Measurements from ENCODE around the gene ALDH1L1. TPM values are rescaled to one million over a fixed set of nuclear protein-coding genes. Genes with fewer than 3 reads are reported as not detected.

The ALDH1L1 gene
- total and polyA plus RNA-seq, 4 donors, result 0.51 to 9.0 (median 2.8) TPM

- WGBS, 2 donors, result 58 to 84% methylated on average over 3 of the region's 3 CpGs
These were observed 20.8 kb upstream of the ALDH1L1 start for GRCh38 chr3:126201168-126201567.

GRCh38 chr3:126200534-126200933 is 20.1 kb upstream of the ALDH1L1 start:
- no peak for ATAC-seq (ENCODE audit: insufficient read depth, low FRiP score)
- Histone ChIP-seq H3K27ac (ENCODE audit: low read depth in 1 of 2, low read length in 1 of 2) (no peak overlapping the region), H3K4me1 (ENCODE audit: control insufficient read depth in 5 of 5, insufficient read depth in 5 of 5, low read length in 5 of 5) (no peaks in the 10 kb centered on the region), H3K9me3 (ENCODE audit: control insufficient read depth in 4 of 4, insufficient read depth in 3 of 4, low read length in 3 of 4) (no peaks in the 10 kb centered on the region), H3K4me3 (no peak overlapping the region), H3K36me3 (ENCODE audit: control insufficient read depth in 4 of 4, insufficient read depth in 4 of 4, low read length in 4 of 4) (no peaks in the 10 kb centered on the region), H3K9ac (ENCODE audit: insufficient read depth in 1 of 2, low read length in 2 of 2) (no peak overlapping the region), H3K27me3 (ENCODE audit: control insufficient read depth in 3 of 3, insufficient read depth in 3 of 3, low read length in 2 of 3) (peaks cover 0 to 2% (median 0%) of the 10 kb centered on the region in 3 donors)
- TF ChIP-seq CTCF (IDR thresholded peaks at IDR 0.05; ENCODE audit: control extremely low read depth, extremely low read depth), result no peak
- 59 to 95% methylated on average over 3 of the region's 3 CpGs for WGBS, 2 donors
- no peak for DNase-seq

More at GRCh38 chr3:126201168-126201567, 20.8 kb upstream of the ALDH1L1 start:
- H3K36me3 ChIP-seq (ENCODE audit: control insufficient read depth in 4 of 4, insufficient read depth in 4 of 4, low read length in 4 of 4), result no peaks in the 10 kb centered on the region
- DNase-seq (no peak), ATAC-seq (ENCODE audit: insufficient read depth, low FRiP score) (no peak)
- no peak for TF ChIP-seq CTCF (IDR thresholded peaks at IDR 0.05; ENCODE audit: control extremely low read depth, extremely low read depth)
- H3K4me3 ChIP-seq, result no peak overlapping the region
- no peak overlapping the region for H3K9ac ChIP-seq (ENCODE audit: insufficient read depth in 1 of 2, low read length in 2 of 2)
- no peaks in the 10 kb centered on the region for H3K9me3 ChIP-seq (ENCODE audit: control insufficient read depth in 4 of 4, insufficient read depth in 3 of 4, low read length in 3 of 4)
- H3K4me1 ChIP-seq (ENCODE audit: control insufficient read depth in 5 of 5, insufficient read depth in 5 of 5, low read length in 5 of 5), result peaks cover 0 to 1% (median 0%) of the 10 kb centered on the region in 5 donors
- no peak overlapping the region for H3K27ac ChIP-seq (ENCODE audit: low read depth in 1 of 2, low read length in 1 of 2)
- peaks cover 0 to 2% (median 0%) of the 10 kb centered on the region in 3 donors for H3K27me3 ChIP-seq (ENCODE audit: control insufficient read depth in 3 of 3, insufficient read depth in 3 of 3, low read length in 2 of 3)

GRCh38 chr3:126199256-126199655 is 18.9 kb upstream of the ALDH1L1 start:
- 77 to 85% methylated on average over 2 of the region's 2 CpGs for WGBS, 2 donors
- Histone ChIP-seq H3K36me3 (ENCODE audit: control insufficient read depth in 4 of 4, insufficient read depth in 4 of 4, low read length in 4 of 4) (no peaks in the 10 kb centered on the region), H3K27me3 (ENCODE audit: control insufficient read depth in 3 of 3, insufficient read depth in 3 of 3, low read length in 2 of 3) (peaks cover 0 to 2% (median 0%) of the 10 kb centered on the region in 3 donors), H3K4me3 (no peak overlapping the region), H3K9me3 (ENCODE audit: control insufficient read depth in 4 of 4, insufficient read depth in 3 of 4, low read length in 3 of 4) (no peaks in the 10 kb centered on the region), H3K27ac (ENCODE audit: low read depth in 1 of 2, low read length in 1 of 2) (no peak overlapping the region), H3K4me1 (ENCODE audit: control insufficient read depth in 5 of 5, insufficient read depth in 5 of 5, low read length in 5 of 5) (no peaks in the 10 kb centered on the region), H3K9ac (ENCODE audit: insufficient read depth in 1 of 2, low read length in 2 of 2) (no peak overlapping the region)
- DNase-seq, result no peak
- no peak for TF ChIP-seq CTCF (IDR thresholded peaks at IDR 0.05; ENCODE audit: control extremely low read depth, extremely low read depth)
- ATAC-seq (ENCODE audit: insufficient read depth, low FRiP score), result no peak
